Mammary epithelial cell (primary cell): ENCODE data around the gene PKDCC.

Experiments
- CTCF ChIP-seq, 2 donors: IDR thresholded peaks in 1 of 2; conservative IDR thresholded peaks in 1 of 2; 2 replicates each; pipeline ENCODE4 v1.5.1; 2011 to 2012; ENCODE audit warnings: inconsistent platforms in 2 of 2, low read length in 2 of 2, mild to moderate bottlenecking in 2 of 2, control low read depth in 1 of 2, low read depth in 1 of 2; ENCODE audit not compliant: insufficient read depth in 1 of 2; ENCODE audit errors: extremely low read depth in 1 of 2
- EZH2 ChIP-seq: IDR thresholded peaks from 2 replicates; pipeline ENCODE4 v1.6.1; 2012; ENCODE audit warnings: low read length, inconsistent platforms, borderline replicate concordance

- TF ChIP-seq CTCF (conservative IDR thresholded peaks at IDR 0.05 in 1 of 2, IDR thresholded peaks at IDR 0.05 in 1 of 2; ENCODE audit: extremely low read depth in 1 of 2, insufficient read depth in 1 of 2, low read depth in 1 of 2, low read length in 2 of 2) (peak; percentile 61 to 79), EZH2 (no peak)
These were observed 41.6 kb downstream of the PKDCC start for GRCh38 chr2:42089340-42089925.
